Keratinocyte (primary cell): Measurements from ENCODE around the gene CXCL12.

Experiments used
- EZH2 ChIP-seq: IDR thresholded peaks from one replicate; pipeline ENCODE4 v1.6.1; 2012; ENCODE audit warnings: inconsistent platforms, mild to moderate bottlenecking, low read length, moderate library complexity
- TF ChIP-seq, protein P1 (sequence below), 3 experiments: IDR thresholded peaks in 1 of 3; conservative IDR thresholded peaks in 1 of 3; optimal IDR thresholded peaks in 1 of 3; 2 replicates in 2 of 3; 3 replicates in 1 of 3; pipeline versions ENCODE3 to v1.5.1; 2011; ENCODE audit warnings: low read length in 3 of 3, mild to moderate bottlenecking in 3 of 3, moderate library complexity in 2 of 3, control low read depth in 1 of 3, inconsistent platforms in 1 of 3; ENCODE audit not compliant: insufficient read depth in 2 of 3; ENCODE audit errors: extremely low read depth in 1 of 3

DNA sequence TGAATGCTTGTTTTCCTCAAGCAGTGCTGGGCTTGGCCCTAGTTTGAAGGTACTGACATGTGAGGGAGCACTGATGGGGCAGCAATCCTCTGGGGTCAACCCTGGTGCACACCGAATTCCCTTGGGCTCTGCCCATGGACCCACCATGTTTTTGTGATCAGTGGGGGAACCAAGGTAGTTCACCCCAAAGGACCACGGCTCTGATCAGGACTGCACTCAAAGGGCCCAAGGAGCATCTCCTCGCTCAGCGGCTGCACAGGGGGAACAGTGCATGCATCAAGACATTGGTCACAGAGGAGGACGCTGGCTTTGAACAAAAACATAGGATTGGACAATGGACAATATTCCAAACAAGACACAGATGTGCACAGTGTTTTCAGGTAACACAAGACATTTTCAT lies 12.7 kb downstream of the CXCL12 start:
- TF ChIP-seq, protein P1, sequence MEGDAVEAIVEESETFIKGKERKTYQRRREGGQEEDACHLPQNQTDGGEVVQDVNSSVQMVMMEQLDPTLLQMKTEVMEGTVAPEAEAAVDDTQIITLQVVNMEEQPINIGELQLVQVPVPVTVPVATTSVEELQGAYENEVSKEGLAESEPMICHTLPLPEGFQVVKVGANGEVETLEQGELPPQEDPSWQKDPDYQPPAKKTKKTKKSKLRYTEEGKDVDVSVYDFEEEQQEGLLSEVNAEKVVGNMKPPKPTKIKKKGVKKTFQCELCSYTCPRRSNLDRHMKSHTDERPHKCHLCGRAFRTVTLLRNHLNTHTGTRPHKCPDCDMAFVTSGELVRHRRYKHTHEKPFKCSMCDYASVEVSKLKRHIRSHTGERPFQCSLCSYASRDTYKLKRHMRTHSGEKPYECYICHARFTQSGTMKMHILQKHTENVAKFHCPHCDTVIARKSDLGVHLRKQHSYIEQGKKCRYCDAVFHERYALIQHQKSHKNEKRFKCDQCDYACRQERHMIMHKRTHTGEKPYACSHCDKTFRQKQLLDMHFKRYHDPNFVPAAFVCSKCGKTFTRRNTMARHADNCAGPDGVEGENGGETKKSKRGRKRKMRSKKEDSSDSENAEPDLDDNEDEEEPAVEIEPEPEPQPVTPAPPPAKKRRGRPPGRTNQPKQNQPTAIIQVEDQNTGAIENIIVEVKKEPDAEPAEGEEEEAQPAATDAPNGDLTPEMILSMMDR (optimal IDR thresholded peaks at IDR 0.05 in 1 of 3, IDR thresholded peaks at IDR 0.05 in 1 of 3, conservative IDR thresholded peaks at IDR 0.05 in 1 of 3; ENCODE audit: extremely low read depth in 1 of 3, insufficient read depth in 2 of 3, low read length in 3 of 3), result no peak
- no peak for TF ChIP-seq EZH2
